RWPE1 (cell line): ENCODE results near the gene RGS12.

Source experiments
- CTCF ChIA-PET: fragments of 350-600 bp; sonication (Branson Sonifier 250); formaldehyde crosslinking; extraction: SDS; loops from one replicate; lab custom pipeline; 2021; lab: Yijun Ruan, JAX
- POLR2A ChIA-PET: fragments of 400-600 bp; formaldehyde crosslinking; extraction: SDS; loops from one replicate; lab custom pipeline; 2020; ENCODE audit warnings: antibody characterized with exemption; ENCODE audit not compliant: low non-redundant PET; lab: Yijun Ruan, JAX
- DNase-seq: peaks from one replicate; pipeline ENCODE4 v3.0.0; 2012; ENCODE audit warnings: low spot score
- H3K27ac ChIP-seq: fragments of 450-650 bp; 2 replicates; pipeline ENCODE4 v1.5.1; 2017
- CTCF ChIP-seq: fragments of 450-650 bp; conservative IDR thresholded peaks from 2 replicates; pipeline ENCODE4 v1.5.1; 2017; ENCODE audit warnings: low read depth, mild to moderate bottlenecking

RGS12 gene

GRCh38 chr4:3261411-3262207 lies 31.2 kb upstream of the RGS12 start:
- CTCF ChIA-PET = no interaction called here
- no peak overlapping the region for H3K27ac ChIP-seq
- TF ChIP-seq CTCF = no peak
- POLR2A ChIA-PET = no interaction called here
- DNase-seq = no peak

GRCh38 chr4:3262208-3263052 lies 30.4 kb upstream of the RGS12 start:
- POLR2A ChIA-PET = no interaction called here
- H3K27ac ChIP-seq = no peak overlapping the region
- no peak for DNase-seq
- CTCF ChIA-PET = no interaction called here
- no peak for TF ChIP-seq CTCF

DNA sequence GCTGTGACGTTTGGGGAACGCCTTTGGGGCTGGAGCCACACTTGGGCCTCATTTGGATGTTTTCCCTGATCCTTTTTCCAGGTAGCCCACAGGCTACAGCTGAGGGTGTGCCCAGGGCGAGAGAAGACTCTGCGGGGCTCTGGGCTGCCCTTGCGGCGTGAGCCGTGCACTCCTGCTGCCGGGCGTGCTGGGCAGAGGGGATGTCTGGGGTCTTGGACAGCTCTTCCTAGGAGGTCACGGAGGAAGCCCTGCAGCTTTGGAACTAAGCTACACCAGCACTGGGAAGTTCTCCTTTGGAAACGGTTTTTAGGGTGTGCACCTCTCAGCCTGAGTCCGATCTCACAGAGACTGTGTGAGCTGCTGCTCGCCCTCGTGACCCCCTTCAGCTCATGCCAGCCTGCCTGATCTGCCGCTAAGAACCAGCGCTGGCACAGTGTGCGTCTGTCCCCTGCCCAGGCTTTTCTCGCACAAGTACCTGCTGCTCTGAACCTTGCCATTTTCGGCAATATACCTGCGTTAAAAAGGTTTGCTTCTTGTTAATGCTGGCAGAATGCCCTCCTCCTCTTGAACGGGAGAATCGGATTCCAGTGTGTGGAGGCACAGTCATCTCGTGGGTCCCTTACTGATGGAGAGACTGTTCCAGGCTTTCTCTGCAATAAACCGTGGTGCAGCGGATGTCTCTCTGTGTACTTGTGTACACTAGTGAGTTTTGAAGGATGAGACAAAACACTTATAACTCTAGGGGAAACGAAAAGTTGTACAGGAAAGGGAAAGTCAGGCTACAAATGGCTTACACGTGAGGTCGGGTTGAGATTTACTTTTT lies 29.6 kb upstream of the RGS12 start:
- POLR2A ChIA-PET = no interaction called here
- CTCF ChIA-PET = no interaction called here
- no peak for DNase-seq
- H3K27ac ChIP-seq = no peak overlapping the region
- no peak for TF ChIP-seq CTCF

DNA sequence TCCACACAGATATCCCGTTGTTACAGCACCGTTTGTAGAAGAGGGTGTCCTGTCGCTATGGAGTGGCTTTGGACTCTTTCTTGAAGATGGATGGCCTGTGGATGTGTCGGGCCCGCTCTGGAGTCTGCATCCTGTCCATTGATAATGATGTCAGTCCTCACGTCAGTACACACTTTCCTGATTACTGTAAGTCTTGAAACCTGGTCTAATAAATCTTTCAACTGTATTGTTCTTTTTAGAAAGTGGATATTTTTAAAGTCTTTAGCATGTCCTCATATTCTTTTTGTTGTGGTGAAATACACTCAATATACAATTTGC lies 29.0 kb upstream of the RGS12 start:
- no peak overlapping the region for H3K27ac ChIP-seq
- no peak for TF ChIP-seq CTCF
- ChIA-PET POLR2A (no interaction called here), CTCF (no interaction called here)
- no peak for DNase-seq

DNA sequence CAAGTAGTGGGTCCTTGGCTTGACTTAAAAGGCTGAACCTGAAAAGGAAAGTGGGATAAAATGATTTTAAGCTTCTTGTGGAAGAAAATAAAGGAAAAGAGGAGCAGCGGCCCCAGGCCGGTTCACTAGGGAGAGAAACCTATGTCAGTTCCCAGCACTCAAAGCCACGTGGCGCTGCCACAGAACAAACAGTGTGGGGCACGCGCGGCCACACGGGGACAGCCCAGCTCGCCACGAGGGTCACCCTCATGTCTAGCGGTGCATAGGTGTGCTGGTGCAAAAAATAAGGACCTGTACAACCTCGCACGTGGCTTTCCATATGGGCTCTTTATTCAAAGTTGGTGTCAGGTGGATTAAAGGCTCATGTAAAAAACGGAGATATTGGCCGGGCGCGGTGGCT lies 26.7 kb upstream of the RGS12 start:
- ChIA-PET CTCF (interaction anchor here (0.6 kb wide), 1 partner anchor 26 kb away, joined by 3 read pairs; no protein-coding TSS in a partner anchor), POLR2A (no interaction called here)
- TF ChIP-seq CTCF = no peak
- no peak for DNase-seq
- no peak overlapping the region for H3K27ac ChIP-seq
